NCI-H128 (cell line): Measurements from ENCODE around the gene ING3.
"Not testable (repeated sequence)": the region's sequence is repeated elsewhere in the genome, so short reads cannot be mapped to it uniquely, and the experiment has no call there.

ENCODE experiments used
- DNase-seq: peaks from one replicate; lab custom pipeline; 2025; ENCODE audit not compliant: unreplicated experiment; lab: John Stamatoyannopoulos, UW

The ING3 gene

GRCh38 chr7:121002048-121002756 is 51.6 kb downstream of the ING3 start:
- no peak for DNase-seq

DNA sequence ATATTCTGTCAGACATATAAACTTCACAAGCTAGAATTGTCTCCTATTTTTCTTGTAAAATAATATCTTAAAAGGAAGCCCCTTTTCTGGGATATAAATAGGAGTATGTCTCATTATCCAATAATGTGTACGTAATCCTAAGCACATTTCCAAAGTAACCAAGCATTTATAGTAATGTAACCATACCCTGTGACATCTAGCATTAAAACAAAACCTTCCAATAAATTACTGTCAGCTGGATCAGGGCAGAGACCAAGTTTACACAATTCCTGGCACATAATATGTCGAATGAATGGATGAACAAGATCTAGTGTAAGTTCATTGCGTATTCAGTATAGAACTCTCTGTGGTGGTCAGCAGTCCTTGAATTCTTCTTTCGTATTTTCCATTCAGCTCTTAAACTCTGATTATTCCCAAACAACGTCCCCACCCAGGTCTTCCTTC is 52.2 kb downstream of the ING3 start:
- no peak for DNase-seq

- DNase-seq: no peak
These were observed 53.6 kb downstream of the ING3 start for GRCh38 chr7:121003986-121004685.

- DNase-seq: not testable (repeated sequence)
These were observed 54.5 kb downstream of the ING3 start for GRCh38 chr7:121005058-121005457.

GRCh38 chr7:121005996-121006584 is 55.5 kb downstream of the ING3 start:
- DNase-seq: no peak

DNA sequence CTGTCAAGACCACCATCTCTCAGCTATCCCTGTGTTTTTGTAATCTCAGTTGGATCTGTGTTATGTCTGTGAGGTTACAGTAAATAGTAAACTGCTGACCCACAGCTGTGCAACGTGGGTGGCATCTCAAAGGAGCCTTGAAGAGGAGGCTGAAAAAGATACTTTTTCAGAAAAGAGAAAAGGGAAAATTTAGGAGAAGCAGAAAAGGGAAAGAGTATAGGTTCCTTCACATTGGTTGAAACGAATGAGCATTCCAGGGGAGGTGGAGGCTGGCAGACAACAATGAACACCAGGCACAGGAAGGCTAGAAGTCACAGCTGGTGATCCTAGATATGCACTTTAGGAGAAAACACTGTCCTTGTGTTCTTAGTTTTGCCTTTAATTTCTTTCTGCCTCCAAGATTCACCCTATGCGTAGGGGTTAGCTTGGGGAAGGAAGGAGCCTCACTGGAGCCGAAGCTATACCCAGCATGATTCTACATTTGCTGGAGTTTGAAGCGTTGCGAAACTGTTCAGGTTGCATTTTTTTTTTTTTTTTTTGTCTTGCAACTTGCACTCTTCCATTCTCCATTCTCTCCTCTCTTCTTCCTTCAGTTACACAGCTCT is 56.2 kb downstream of the ING3 start:
- no peak for DNase-seq

DNA sequence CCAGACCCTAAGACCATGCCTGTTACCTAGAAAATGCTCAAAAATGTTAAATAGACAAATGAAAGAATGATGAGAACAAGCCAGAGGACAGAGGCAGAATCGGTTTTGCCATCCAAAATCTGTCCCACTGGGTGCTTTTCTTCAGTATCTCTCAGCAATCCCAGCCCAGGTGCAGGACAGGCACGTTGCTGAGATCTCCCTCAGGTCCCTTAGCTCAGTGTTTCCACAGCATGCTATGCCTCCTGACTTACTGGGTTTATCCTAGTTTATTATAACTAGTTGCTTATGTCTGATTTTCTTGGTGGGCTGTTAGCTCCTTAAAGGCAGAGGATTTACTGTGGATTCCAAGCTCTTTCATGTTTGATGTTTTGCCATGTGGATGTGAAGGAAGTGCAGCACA is 58.2 kb downstream of the ING3 start:
- no peak for DNase-seq

GRCh38 chr7:121011401-121011800 is 60.8 kb downstream of the ING3 start:
- no peak for DNase-seq

DNA sequence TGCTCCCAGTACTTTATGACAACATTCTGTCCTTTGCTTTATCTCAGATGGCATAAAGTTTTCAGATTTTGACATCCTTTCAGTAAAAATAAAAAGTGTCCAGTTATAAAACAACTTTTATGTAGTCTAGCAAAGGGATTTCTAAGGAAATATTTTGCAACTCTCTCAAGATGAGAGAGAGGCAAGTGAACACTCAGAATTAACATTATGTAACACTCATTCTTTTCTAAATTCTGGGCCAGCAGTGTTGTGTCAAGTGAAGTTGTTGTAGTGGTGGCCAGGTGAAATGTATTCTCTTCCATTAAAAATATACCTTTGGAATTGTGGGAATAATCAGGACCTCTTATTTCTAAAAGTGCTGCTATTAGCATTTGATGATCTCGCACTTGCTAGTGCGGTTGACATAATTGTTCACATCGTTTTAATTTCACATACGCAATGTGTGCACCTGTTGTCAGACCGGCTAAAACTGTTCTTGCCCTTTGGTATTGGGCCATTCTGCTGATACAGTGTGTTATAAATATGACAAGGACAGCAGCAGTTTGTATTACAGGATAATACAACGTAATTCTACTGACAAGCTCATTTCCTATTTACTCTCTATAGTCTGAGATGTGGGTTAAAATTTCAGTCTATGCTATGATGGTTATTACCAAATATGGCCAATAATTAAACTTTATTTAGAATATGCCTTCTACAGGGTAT is 61.7 kb downstream of the ING3 start:
- no peak for DNase-seq

- DNase-seq: no peak
These were observed 62.3 kb downstream of the ING3 start for GRCh38 chr7:121012919-121013318.

GRCh38 chr7:121015560-121015959 is 65.0 kb downstream of the ING3 start:
- no peak for DNase-seq

GRCh38 chr7:121016966-121017365 is 66.4 kb downstream of the ING3 start:
- no peak for DNase-seq

DNA sequence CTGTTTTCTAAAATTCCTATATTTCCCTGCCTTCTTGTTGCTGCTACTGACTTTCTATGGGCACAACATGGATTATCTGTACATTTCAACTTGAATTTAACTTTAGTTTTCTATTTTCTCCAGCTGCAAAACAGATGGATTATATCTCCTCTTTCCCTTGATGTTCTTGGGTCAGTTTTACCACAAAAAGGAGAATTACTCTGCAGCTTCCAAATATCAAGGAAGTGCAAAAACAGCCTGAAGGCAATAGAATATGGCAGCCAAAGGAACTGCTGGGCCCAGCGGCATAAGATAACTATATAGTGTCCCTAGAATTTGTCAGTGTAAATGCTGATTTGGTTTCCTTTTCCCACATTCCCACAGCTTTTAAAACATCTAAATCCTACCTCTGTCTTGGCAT is 67.0 kb downstream of the ING3 start:
- DNase-seq: no peak

DNA sequence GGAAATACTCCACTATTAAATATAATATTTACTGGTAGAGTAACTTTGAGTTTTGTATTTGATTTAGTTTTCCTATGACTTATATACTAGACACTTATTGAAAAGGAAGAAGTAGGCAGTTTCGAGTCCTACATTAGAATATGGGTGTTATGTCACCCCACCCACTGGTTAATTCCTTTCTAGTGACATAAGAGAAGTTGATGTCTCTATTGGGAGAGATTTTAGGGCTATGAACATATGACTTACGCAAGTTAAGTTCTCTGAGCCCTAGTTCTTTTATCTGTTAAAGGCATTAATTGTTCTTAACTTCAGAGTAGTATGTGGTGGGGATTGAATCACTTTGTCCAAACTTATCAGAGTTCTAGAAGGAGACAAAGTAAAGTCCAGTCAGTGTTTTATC is 68.4 kb downstream of the ING3 start:
- DNase-seq: no peak

DNA sequence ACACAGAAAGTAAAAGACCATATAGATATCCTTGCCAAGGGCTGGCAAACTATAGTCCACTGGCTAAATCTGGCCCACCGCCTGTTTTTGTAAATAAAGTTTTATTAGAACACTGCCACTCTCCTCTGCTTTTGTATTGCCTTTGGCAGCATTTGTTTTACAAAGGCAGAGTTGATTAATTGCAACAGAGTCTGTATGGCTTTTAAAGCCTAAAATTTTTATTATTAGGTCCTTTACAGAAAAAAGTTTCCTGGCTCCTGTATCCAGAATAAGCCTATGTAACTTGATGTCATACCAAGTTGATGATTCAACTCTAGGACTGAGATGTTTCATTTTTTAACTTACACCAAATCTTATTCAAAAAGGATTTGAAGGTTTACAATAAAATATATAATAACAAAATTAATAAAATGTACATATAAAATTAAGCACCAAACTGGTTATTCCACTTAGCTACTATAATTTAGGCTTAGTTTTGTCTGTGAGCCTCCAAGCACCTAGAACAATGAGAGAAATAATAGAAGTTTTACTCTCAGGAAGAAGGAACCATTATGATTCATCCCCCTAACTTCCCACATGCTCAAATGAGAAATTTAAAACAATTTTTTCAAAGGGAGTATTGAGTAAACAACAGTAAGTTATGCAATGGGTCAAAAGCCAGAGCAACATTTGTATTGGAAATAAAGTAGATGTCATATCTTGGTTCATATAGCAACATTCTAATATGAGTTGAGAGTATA is 69.8 kb downstream of the ING3 start:
- no peak for DNase-seq

- DNase-seq: no peak
These were observed 70.7 kb downstream of the ING3 start for GRCh38 chr7:121020989-121021969.

GRCh38 chr7:121023194-121023593 is 72.6 kb downstream of the ING3 start:
- DNase-seq: no peak

DNA sequence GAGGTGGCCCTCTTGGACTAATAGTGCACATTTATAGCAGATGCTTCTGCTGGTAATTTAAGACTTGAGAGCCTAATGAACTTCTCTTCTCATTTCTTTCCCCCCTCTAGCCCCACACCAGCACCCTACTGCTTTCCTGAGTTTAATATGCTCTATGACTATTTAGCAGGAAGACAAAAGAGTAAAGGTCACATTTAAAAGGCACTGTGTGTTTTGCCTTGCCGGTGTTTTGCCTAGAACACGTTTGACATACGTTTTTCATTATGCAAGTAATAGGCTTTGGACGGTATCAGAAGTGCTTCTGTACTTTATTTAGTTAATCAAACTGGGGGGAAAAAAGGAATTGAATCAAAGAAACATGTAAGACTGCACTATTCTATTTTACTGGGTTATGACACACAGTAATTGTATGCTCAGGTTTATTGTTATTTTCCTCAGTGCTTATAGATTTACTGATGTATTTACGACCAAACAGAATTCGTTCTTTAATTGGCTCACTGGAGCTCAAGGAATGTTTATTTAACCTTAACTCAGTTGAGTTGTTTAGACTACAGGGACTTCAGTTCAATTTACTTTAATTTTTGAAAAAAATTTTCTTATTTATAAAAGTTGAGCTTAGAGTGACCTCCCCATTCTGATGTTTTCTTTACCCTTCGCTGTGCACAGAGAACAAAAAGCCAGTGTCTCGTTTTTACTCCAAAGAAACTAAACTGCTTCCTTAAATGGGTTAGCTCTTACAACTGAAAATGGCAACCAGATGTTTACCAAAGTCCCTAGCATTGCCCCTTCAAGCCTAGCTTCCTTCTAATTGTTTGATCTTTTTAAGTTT is 73.3 kb downstream of the ING3 start:
- DNase-seq: no peak

DNA sequence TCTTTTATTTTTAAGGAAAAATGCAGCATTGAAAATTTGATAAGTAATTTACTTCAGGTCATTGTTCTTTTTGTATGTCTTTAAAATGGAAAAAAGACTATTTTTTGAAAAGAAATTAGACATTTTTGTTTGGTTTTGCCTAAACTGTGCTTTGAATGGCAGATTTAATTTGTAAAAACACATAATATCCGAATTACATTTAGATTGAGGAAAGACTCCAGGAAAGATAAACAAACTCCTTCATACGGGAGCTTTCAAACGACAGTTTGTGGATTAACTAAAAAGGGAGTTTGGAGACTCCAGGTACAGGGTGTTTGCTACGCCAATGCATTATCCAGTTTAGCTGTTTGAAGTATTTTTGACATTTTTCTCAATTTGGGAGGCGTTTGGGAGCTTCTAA is 74.0 kb downstream of the ING3 start:
- no peak for DNase-seq
